Fibroblast of lung (primary cell): ENCODE data around the gene TC2N. TPM values are rescaled to one million over a fixed set of nuclear protein-coding genes. Genes with fewer than 3 reads are reported as not detected.

Experiments
- DNase-seq, 2 donors: peaks; one replicate each; pipeline versions ENCODE4 v3.0.0 to v3.0.0-alpha.2; 2010; ENCODE audit warnings: low read depth in 2 of 2
- H2AFZ ChIP-seq: 2 replicates; pipeline ENCODE4 v1.5.1; 2012; ENCODE audit warnings: low read length, control low read depth, inconsistent platforms
- H3K27ac ChIP-seq: 2 replicates; pipeline ENCODE4 v1.5.1; 2011; ENCODE audit warnings: low read length, control low read depth; ENCODE audit not compliant: insufficient read depth
- H3K27me3 ChIP-seq: 2 replicates; pipeline ENCODE4 v1.5.1; 2011; ENCODE audit warnings: mild to moderate bottlenecking, low read length; ENCODE audit not compliant: control insufficient read depth, insufficient read depth
- H3K36me3 ChIP-seq: 2 replicates; pipeline ENCODE4 v1.5.1; 2011; ENCODE audit warnings: low read length; ENCODE audit not compliant: control insufficient read depth, insufficient read depth
- H3K4me1 ChIP-seq: 2 replicates; pipeline ENCODE4 v1.5.1; 2011; ENCODE audit warnings: low read length; ENCODE audit not compliant: control insufficient read depth, insufficient read depth; ENCODE audit errors: extremely low read depth
- H3K4me2 ChIP-seq: 2 replicates; pipeline ENCODE4 v1.5.1; 2011; ENCODE audit warnings: low read length, control low read depth; ENCODE audit not compliant: insufficient read depth; ENCODE audit errors: extremely low read depth
- H3K4me3 ChIP-seq, 4 experiments: fragments of 200-600 bp in 1 of 4; sonication (generic) in 1 of 4; replicated peaks in 1 of 4; 2 replicates each; pipeline ENCODE4 v1.5.1; 2011 to 2016; ENCODE audit warnings: low read length in 4 of 4, low read depth in 3 of 4, mild to moderate bottlenecking in 3 of 4, control low read depth in 2 of 4, inconsistent platforms in 1 of 4, mixed read lengths in 1 of 4; ENCODE audit not compliant: insufficient read depth in 1 of 4; ENCODE audit errors: control extremely low read depth in 1 of 4
- H3K79me2 ChIP-seq: 2 replicates; pipeline ENCODE4 v1.5.1; 2012; ENCODE audit warnings: mild to moderate bottlenecking, low read length, inconsistent platforms; ENCODE audit not compliant: control insufficient read depth, insufficient read depth
- H3K9ac ChIP-seq: 2 replicates; pipeline ENCODE4 v1.5.1; 2011; ENCODE audit warnings: mild to moderate bottlenecking, low read length, control low read depth; ENCODE audit not compliant: insufficient read depth
- H3K9me3 ChIP-seq: 2 replicates; pipeline ENCODE4 v1.5.1; 2012; ENCODE audit warnings: low read depth, low read length; ENCODE audit not compliant: control insufficient read depth, insufficient read depth
- H4K20me1 ChIP-seq: 2 replicates; pipeline ENCODE4 v1.5.1; 2011; ENCODE audit warnings: low read length; ENCODE audit not compliant: control insufficient read depth, insufficient read depth; ENCODE audit errors: extremely low read depth
- CTCF ChIP-seq, 2 donors: IDR thresholded peaks in 1 of 2; conservative IDR thresholded peaks in 1 of 2; 1 replicate in 1 of 2; 2 replicates in 1 of 2; pipeline ENCODE4 v1.5.1; 2011 to 2012; ENCODE audit warnings: low read length in 2 of 2, control low read depth in 1 of 2, inconsistent platforms in 1 of 2, low read depth in 1 of 2, mild to moderate bottlenecking in 1 of 2
- EZH2 ChIP-seq: IDR thresholded peaks from 2 replicates; pipeline ENCODE4 v1.5.1; 2012; ENCODE audit warnings: low read length, control low read depth, mild to moderate bottlenecking; ENCODE audit errors: missing control alignments
- polyA plus RNA-seq, 2 donors: library from polyadenylated mRNA; depleted of rRNA in 1 of 2; stranded (reverse) in 1 of 2; unstranded in 1 of 2; fragments of >200 nt; gene quantifications; 2 replicates each; pipeline ENCODE4 v1.2.1, GENCODE V29; 2011 to 2012; ENCODE audit warnings: missing spikeins in 1 of 2
- total RNA-seq: library from RNA; depleted of rRNA; stranded (reverse); fragments of >200 nt; gene quantifications from 2 replicates; pipeline ENCODE4 v1.2.1, GENCODE V29; 2014

TC2N gene
- total and polyA plus RNA-seq, 2 donors (not counting 1 experiment from before 2014, with no cell fraction given): 0.19 to 0.83 TPM

DNA sequence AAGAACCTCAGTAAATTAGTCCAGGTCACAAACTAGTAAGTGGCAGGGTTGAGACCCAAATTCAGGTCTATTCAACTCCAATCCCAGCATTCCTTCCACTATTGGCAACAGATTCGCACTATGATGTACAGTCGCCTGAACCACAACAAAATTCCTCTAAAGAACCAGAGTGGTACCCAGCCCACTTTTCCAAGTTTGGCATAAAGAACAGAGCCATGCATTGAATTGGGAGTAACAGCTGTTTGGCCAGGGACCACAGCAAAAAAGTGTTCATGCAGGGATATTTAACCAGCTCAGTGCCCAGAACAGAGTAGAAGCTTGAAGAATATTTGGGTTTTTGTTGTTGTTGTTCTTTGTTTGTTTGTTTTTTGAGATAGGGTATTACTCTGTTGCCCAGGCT lies 9.7 kb downstream of the TC2N start:
- Histone ChIP-seq H3K4me3 (no peak overlapping the region), H4K20me1 (no peaks in the 10 kb centered on the region), H3K4me1 (peaks cover 2% of the 10 kb centered on the region), H2AFZ (no peak overlapping the region), H3K9me3 (no peaks in the 10 kb centered on the region), H3K9ac (no peak overlapping the region), H3K4me2 (no peak overlapping the region), H3K27me3 (no peaks in the 10 kb centered on the region), H3K36me3 (no peaks in the 10 kb centered on the region), H3K79me2 (no peaks in the 10 kb centered on the region), H3K27ac (no peak overlapping the region)
- DNase-seq: no peak
- TF ChIP-seq EZH2 (no peak), CTCF (conservative IDR thresholded peaks at IDR 0.05 in 1 of 2, IDR thresholded peaks at IDR 0.05 in 1 of 2; ENCODE audit: low read depth in 1 of 2, low read length in 2 of 2) (no peak)

DNA sequence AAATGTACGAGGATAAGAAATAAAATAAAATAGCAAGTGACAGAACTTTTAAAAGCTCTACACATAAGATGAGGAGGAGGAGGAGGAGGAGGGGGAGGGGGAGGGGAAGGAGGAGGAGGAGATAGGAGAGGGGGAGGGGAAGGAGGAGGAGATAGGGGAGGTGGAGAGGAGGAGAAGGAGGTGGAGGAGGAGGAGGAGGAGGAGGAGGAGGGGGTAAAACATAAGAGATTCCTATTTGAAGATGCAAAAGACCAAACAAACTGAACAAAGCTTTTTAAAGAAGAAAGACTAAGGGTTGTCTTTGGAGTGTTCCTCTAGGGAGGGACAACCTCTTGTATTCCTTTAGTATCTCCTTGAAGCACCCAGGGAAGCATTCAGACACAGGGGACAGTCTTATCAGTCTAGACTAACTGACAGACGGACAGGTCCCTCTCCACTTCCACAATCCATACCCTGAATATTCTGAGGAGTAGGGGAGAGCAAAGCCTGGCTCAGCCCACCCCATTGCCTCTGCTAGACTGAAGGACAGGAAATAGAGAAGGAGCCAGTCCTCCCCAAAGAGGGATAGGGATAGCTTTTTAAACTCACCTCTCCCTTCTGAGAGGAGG lies 12.9 kb downstream of the TC2N start:
- Histone ChIP-seq H3K4me3 (no peak overlapping the region), H3K79me2 (no peaks in the 10 kb centered on the region), H3K36me3 (no peaks in the 10 kb centered on the region), H3K9me3 (no peaks in the 10 kb centered on the region), H3K4me1 (peaks cover 2% of the 10 kb centered on the region), H3K27me3 (no peaks in the 10 kb centered on the region), H4K20me1 (no peaks in the 10 kb centered on the region), H3K27ac (no peak overlapping the region), H3K4me2 (no peak overlapping the region), H3K9ac (no peak overlapping the region), H2AFZ (no peak overlapping the region)
- no peak for DNase-seq
- TF ChIP-seq CTCF (conservative IDR thresholded peaks at IDR 0.05 in 1 of 2, IDR thresholded peaks at IDR 0.05 in 1 of 2; ENCODE audit: low read depth in 1 of 2, low read length in 2 of 2) (no peak), EZH2 (no peak)

DNA sequence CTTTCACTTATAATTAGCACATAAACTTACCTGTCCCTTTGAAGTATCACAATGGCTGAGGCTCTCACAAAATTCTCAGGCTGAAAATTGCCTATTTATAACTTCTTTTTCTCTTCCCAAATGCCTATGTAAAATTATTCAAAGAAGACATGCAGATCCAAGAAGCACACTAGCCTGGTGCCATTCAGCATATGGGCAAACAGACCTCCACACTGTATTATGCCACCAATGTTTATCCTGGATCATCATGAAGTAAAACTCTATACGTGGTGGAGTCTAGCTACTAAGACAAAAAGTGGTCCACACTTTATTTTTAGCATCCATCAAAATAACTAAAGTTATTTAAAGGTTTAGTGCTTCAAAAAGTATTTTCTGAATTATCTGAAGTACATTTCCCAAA lies 15.8 kb downstream of the TC2N start:
- Histone ChIP-seq H2AFZ (no peak overlapping the region), H3K27me3 (no peaks in the 10 kb centered on the region), H3K9me3 (no peaks in the 10 kb centered on the region), H4K20me1 (no peaks in the 10 kb centered on the region), H3K4me2 (no peak overlapping the region), H3K36me3 (no peaks in the 10 kb centered on the region), H3K27ac (no peak overlapping the region), H3K4me3 (no peak overlapping the region), H3K79me2 (no peaks in the 10 kb centered on the region), H3K4me1 (no peaks in the 10 kb centered on the region), H3K9ac (no peak overlapping the region)
- no peak for DNase-seq
- TF ChIP-seq EZH2 (no peak), CTCF (conservative IDR thresholded peaks at IDR 0.05 in 1 of 2, IDR thresholded peaks at IDR 0.05 in 1 of 2; ENCODE audit: low read depth in 1 of 2, low read length in 2 of 2) (no peak)
